ENCODE data around the gene ZBED4.

DNA sequence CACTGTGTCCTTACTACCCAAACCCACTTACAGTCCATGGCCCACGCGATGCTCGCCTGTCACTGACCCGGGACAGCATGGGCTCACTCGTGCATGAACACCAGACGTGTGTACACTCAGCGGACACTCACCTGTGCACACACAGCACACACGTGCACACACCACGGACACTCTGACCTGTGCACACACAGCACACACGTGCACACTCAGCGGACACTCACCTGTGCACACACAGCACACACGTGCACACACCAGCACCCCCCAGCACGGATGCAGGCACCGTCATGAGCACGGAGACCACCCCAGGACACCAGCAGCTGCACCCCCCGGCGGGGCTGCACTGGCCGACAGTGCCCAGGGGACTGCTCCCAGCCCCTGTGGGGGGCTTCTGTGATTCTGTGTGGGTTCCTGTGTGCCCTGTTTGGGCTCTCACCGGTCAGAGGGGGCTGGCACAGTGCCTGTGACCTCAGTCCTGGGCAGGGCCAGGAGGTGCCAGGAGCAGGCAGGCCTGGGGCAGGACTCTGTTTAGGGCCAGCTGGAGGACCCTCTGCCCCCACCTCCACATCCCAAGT lies 85.0 kb downstream of the ZBED4 start:
- TF ChIP-seq, protein P1, sequence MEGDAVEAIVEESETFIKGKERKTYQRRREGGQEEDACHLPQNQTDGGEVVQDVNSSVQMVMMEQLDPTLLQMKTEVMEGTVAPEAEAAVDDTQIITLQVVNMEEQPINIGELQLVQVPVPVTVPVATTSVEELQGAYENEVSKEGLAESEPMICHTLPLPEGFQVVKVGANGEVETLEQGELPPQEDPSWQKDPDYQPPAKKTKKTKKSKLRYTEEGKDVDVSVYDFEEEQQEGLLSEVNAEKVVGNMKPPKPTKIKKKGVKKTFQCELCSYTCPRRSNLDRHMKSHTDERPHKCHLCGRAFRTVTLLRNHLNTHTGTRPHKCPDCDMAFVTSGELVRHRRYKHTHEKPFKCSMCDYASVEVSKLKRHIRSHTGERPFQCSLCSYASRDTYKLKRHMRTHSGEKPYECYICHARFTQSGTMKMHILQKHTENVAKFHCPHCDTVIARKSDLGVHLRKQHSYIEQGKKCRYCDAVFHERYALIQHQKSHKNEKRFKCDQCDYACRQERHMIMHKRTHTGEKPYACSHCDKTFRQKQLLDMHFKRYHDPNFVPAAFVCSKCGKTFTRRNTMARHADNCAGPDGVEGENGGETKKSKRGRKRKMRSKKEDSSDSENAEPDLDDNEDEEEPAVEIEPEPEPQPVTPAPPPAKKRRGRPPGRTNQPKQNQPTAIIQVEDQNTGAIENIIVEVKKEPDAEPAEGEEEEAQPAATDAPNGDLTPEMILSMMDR (IDR thresholded peaks at IDR 0.05; ENCODE audit: low read length), result no peak
- no peak for TF ChIP-seq EZH2 (optimal IDR thresholded peaks at IDR 0.05; ENCODE audit: low read depth, low read length)
